ENCODE measurements around the gene KRI1.

DNA sequence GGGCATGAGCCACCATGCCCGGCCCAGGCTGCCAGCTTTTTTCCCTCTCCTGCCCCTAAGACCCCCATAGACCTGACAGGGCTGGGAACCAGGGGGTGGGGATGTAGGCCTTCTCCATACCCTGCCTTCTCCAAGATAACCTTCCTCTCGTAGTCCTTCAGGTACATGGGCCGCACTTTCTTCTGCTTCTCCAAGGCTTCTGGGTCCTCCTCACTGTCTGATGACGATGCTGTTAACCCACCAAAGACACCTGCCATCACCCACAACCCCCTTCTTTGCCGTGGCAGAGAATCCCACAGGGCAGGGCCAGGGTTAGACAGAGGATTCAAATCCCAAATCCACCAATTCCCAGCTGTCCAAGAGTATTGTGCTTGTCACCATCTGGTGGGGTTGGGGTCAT is 3.2 kb downstream of the KRI1 start:
- TF ChIP-seq, protein P1, sequence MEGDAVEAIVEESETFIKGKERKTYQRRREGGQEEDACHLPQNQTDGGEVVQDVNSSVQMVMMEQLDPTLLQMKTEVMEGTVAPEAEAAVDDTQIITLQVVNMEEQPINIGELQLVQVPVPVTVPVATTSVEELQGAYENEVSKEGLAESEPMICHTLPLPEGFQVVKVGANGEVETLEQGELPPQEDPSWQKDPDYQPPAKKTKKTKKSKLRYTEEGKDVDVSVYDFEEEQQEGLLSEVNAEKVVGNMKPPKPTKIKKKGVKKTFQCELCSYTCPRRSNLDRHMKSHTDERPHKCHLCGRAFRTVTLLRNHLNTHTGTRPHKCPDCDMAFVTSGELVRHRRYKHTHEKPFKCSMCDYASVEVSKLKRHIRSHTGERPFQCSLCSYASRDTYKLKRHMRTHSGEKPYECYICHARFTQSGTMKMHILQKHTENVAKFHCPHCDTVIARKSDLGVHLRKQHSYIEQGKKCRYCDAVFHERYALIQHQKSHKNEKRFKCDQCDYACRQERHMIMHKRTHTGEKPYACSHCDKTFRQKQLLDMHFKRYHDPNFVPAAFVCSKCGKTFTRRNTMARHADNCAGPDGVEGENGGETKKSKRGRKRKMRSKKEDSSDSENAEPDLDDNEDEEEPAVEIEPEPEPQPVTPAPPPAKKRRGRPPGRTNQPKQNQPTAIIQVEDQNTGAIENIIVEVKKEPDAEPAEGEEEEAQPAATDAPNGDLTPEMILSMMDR (conservative IDR thresholded peaks at IDR 0.05; ENCODE audit: low read length), result no peak
- no peak for TF ChIP-seq EZH2phosphoT487 (IDR thresholded peaks at IDR 0.05; ENCODE audit: borderline replicate concordance)
